ENCODE data around the gene BATF3.

GRCh38 chr1:212700223-212700891 lies 717 bp upstream of the BATF3 start:
- TF ChIP-seq RAD21 (IDR thresholded peaks at IDR 0.05; ENCODE audit: low read depth) (no peak), CEBPB (IDR thresholded peaks at IDR 0.05) (no peak), CREB1 (IDR thresholded peaks at IDR 0.05; ENCODE audit: low read depth) (no peak), MAX (IDR thresholded peaks at IDR 0.05) (no peak), REST (IDR thresholded peaks at IDR 0.05; ENCODE audit: low read depth) (no peak), FOXM1 (IDR thresholded peaks at IDR 0.05; ENCODE audit: borderline replicate concordance, low read depth) (no peak), EP300 (IDR thresholded peaks at IDR 0.05; ENCODE audit: borderline replicate concordance) (no peak), TCF12 (IDR thresholded peaks at IDR 0.05; ENCODE audit: low read depth) (no peak), NFIC (IDR thresholded peaks at IDR 0.05) (no peak), ZBTB7A (IDR thresholded peaks at IDR 0.05; ENCODE audit: low read depth) (no peak; the same call in none of the 2 replicates), TAF1 (IDR thresholded peaks at IDR 0.05; ENCODE audit: low read depth) (no peak), TEAD4 (IDR thresholded peaks at IDR 0.05) (no peak), USF1 (IDR thresholded peaks at IDR 0.05) (no peak)
